Bronchial epithelial cell (primary cell): ENCODE measurements around the gene CEACAM19. TPM values are rescaled to one million over a fixed set of nuclear protein-coding genes. Genes with fewer than 3 reads are reported as not detected.
"Not testable (repeated sequence)": the region's sequence is repeated elsewhere in the genome, so short reads cannot be mapped to it uniquely, and the experiment has no call there.

ENCODE experiments used
- DNase-seq: peaks from one replicate; pipeline ENCODE4 v3.0.0-alpha.2; 2010; ENCODE audit warnings: low read depth
- FAIRE-seq: peaks from 2 replicates; lab custom pipeline; 2011; peaks lifted over from hg19 to GRCh38; lab: Jason Lieb, UNC
- H3K27me3 ChIP-seq: 2 replicates; pipeline ENCODE4 v1.5.1; 2011; ENCODE audit warnings: low read length; ENCODE audit not compliant: control insufficient read depth, insufficient read depth
- H3K36me3 ChIP-seq: 2 replicates; pipeline ENCODE4 v1.5.1; 2011; ENCODE audit warnings: low read length; ENCODE audit not compliant: control insufficient read depth, insufficient read depth
- H3K4me3 ChIP-seq: 2 replicates; pipeline ENCODE4 v1.5.1; 2011; ENCODE audit warnings: mild to moderate bottlenecking, low read depth, low read length, control low read depth
- CTCF ChIP-seq: IDR thresholded peaks from 2 replicates; pipeline ENCODE4 v1.5.1; 2011; ENCODE audit warnings: mild to moderate bottlenecking, moderate library complexity, low read length, control low read depth, inconsistent platforms; ENCODE audit not compliant: insufficient read depth, severe bottlenecking
- total RNA-seq: library from RNA; depleted of rRNA; stranded (reverse); fragments of >200 nt; gene quantifications from 2 replicates; pipeline ENCODE4 v1.2.1, GENCODE V29; 2014

Gene CEACAM19
- 0.53 and 2.7 TPM in 2 replicates for total RNA-seq

- no peak within 1 kb of the TSS for H3K4me3 ChIP-seq
- H3K36me3 ChIP-seq, result peaks cover 2% of the 10 kb centered on the region
- TF ChIP-seq CTCF, result no peak
- no peaks in the 10 kb centered on the region for H3K27me3 ChIP-seq
- peak; percentile 97 for FAIRE-seq
- peak; percentile 94 for DNase-seq
Measured at GRCh38 chr19:44671400-44671799, at the start of gene CEACAM19. Gene CEACAM19, plus strand, starts transcription at chr19:44671482. Its CDS starts 450 bp downstream, at chr19:44671932.

GRCh38 chr19:44623080-44623479, 48.2 kb upstream of the CEACAM19 start:
- H3K36me3 ChIP-seq, result no peaks in the 10 kb centered on the region
- DNase-seq (no peak), FAIRE-seq (peak; percentile 40)
- no peaks in the 10 kb centered on the region for H3K27me3 ChIP-seq
- TF ChIP-seq CTCF, result no peak
- no peak overlapping the region for H3K4me3 ChIP-seq

GRCh38 chr19:44623626-44624025, 47.7 kb upstream of the CEACAM19 start:
- DNase-seq, result no peak
- Histone ChIP-seq H3K27me3 (no peaks in the 10 kb centered on the region), H3K4me3 (no peak overlapping the region), H3K36me3 (no peaks in the 10 kb centered on the region)
- no peak for FAIRE-seq
- no peak for TF ChIP-seq CTCF

- no peaks in the 10 kb centered on the region for H3K27me3 ChIP-seq
- FAIRE-seq (no peak), DNase-seq (no peak)
- no peak overlapping the region for H3K4me3 ChIP-seq
- no peaks in the 10 kb centered on the region for H3K36me3 ChIP-seq
- no peak for TF ChIP-seq CTCF
Measured at GRCh38 chr19:44624840-44625354, 46.4 kb upstream of the CEACAM19 start.

- H3K27me3 ChIP-seq, H3K36me3 ChIP-seq, FAIRE-seq, H3K4me3 ChIP-seq, DNase-seq: not testable (repeated sequence)
Measured at GRCh38 chr19:44625637-44626036, 45.6 kb upstream of the CEACAM19 start.

GRCh38 chr19:44626048-44626624, 45.1 kb upstream of the CEACAM19 start:
- H3K4me3 ChIP-seq, result no peak overlapping the region
- peak; percentile 95 for DNase-seq
- no peaks in the 10 kb centered on the region for H3K27me3 ChIP-seq
- TF ChIP-seq CTCF, result no peak
- H3K36me3 ChIP-seq, result no peaks in the 10 kb centered on the region
- peak; percentile 81 for FAIRE-seq
